Astrocyte (in vitro differentiated cells and primary cell): Measurements from ENCODE around the gene COX19. TPM values are rescaled to one million over a fixed set of nuclear protein-coding genes. Genes with fewer than 3 reads are reported as not detected.

Source experiments
- DNase-seq: peaks from one replicate; pipeline ENCODE4 v3.0.0-alpha.2; 2010; ENCODE audit warnings: low read depth
- FAIRE-seq: peaks from 2 replicates; lab custom pipeline; 2011; peaks lifted over from hg19 to GRCh38; lab: Jason Lieb, UNC
- H2AFZ ChIP-seq: 2 replicates; pipeline ENCODE4 v1.6.0; 2012; ENCODE audit warnings: low read depth, low read length, inconsistent platforms
- H3K27ac ChIP-seq: 2 replicates; pipeline ENCODE4 v1.5.1; 2011; ENCODE audit warnings: low read depth, low read length, inconsistent platforms
- H3K27me3 ChIP-seq: 2 replicates; pipeline ENCODE4 v1.6.0; 2011; ENCODE audit warnings: low read length, inconsistent platforms; ENCODE audit not compliant: insufficient read depth
- H3K36me3 ChIP-seq: 2 replicates; pipeline ENCODE4 v1.5.1; 2011; ENCODE audit warnings: low read length, inconsistent platforms; ENCODE audit not compliant: insufficient read depth
- H3K4me1 ChIP-seq: 2 replicates; pipeline ENCODE4 v1.5.1; 2011; ENCODE audit warnings: low read length, inconsistent platforms; ENCODE audit not compliant: insufficient read depth
- H3K4me2 ChIP-seq: 2 replicates; pipeline ENCODE4 v1.6.0; 2012; ENCODE audit warnings: low read length, inconsistent platforms
- H3K4me3 ChIP-seq: 2 replicates; pipeline ENCODE4 v1.5.1; 2011; ENCODE audit warnings: low read depth, mild to moderate bottlenecking, low read length, inconsistent platforms; ENCODE audit not compliant: insufficient read depth
- H3K79me2 ChIP-seq: 2 replicates; pipeline ENCODE4 v1.6.0; 2012; ENCODE audit warnings: mild to moderate bottlenecking, low read length, inconsistent platforms; ENCODE audit not compliant: insufficient read depth
- H3K9ac ChIP-seq: 2 replicates; pipeline ENCODE4 v1.6.0; 2012; ENCODE audit warnings: mild to moderate bottlenecking, low read length, inconsistent platforms
- H3K9me3 ChIP-seq: 2 replicates; pipeline ENCODE4 v1.5.1; 2012; ENCODE audit warnings: low read depth, mild to moderate bottlenecking, low read length, inconsistent platforms; ENCODE audit not compliant: insufficient read depth
- H4K20me1 ChIP-seq: 2 replicates; pipeline ENCODE4 v1.6.0; 2012; ENCODE audit warnings: low read length, inconsistent platforms; ENCODE audit not compliant: insufficient read depth
- H3K27ac Mint-ChIP-seq: one replicate; pipeline ENCODE4 v1.8.0; 2021; ENCODE audit warnings: mild to moderate bottlenecking, mixed read lengths; ENCODE audit not compliant: unreplicated experiment
- H3K27me3 Mint-ChIP-seq: one replicate; pipeline ENCODE4 v1.8.0; 2021; ENCODE audit warnings: low read depth, mixed read lengths; ENCODE audit not compliant: unreplicated experiment
- H3K36me3 Mint-ChIP-seq: one replicate; pipeline ENCODE4 v1.8.0; 2021; ENCODE audit warnings: low read depth, mixed read lengths; ENCODE audit not compliant: unreplicated experiment
- H3K4me1 Mint-ChIP-seq: one replicate; pipeline ENCODE4 v1.8.0; 2021; ENCODE audit warnings: low read depth, mixed read lengths; ENCODE audit not compliant: unreplicated experiment
- H3K4me3 Mint-ChIP-seq: one replicate; pipeline ENCODE4 v1.8.0; 2021; ENCODE audit warnings: mild to moderate bottlenecking, moderate library complexity, mixed read lengths; ENCODE audit not compliant: unreplicated experiment
- H3K9me3 Mint-ChIP-seq: one replicate; pipeline ENCODE4 v1.8.0; 2021; ENCODE audit warnings: mild to moderate bottlenecking, mixed read lengths; ENCODE audit not compliant: unreplicated experiment
- CTCF ChIP-seq: IDR thresholded peaks from 2 replicates; pipeline ENCODE4 v1.5.1; 2011; ENCODE audit warnings: low read depth, mild to moderate bottlenecking, inconsistent platforms, low read length, moderate library complexity; ENCODE audit not compliant: insufficient read depth
- EZH2 ChIP-seq: IDR thresholded peaks from 2 replicates; pipeline ENCODE4 v1.6.1; 2012; ENCODE audit warnings: mild to moderate bottlenecking, low read length, inconsistent platforms; ENCODE audit not compliant: insufficient read depth
- total RNA-seq: library from RNA; stranded (reverse); gene quantifications from 2 replicates; pipeline ENCODE4 v1.2.1, GENCODE V29; 2021

The COX19 gene
- total RNA-seq, 1 donor from 2014 or later = 13.4 TPM

- Histone ChIP-seq H3K79me2 (peaks cover 31% of the 10 kb centered on the region), H3K4me3 (no peak overlapping the region), H3K9me3 (no peaks in the 10 kb centered on the region), H4K20me1 (peaks cover 56% of the 10 kb centered on the region), H3K27me3 (no peaks in the 10 kb centered on the region), H3K4me2 (no peak overlapping the region), H3K27ac (no peak overlapping the region), H2AFZ (no peak overlapping the region), H3K9ac (no peak overlapping the region), H3K36me3 (peaks cover 20% of the 10 kb centered on the region), H3K4me1 (no peaks in the 10 kb centered on the region)
- Mint-ChIP-seq H3K4me1 (peaks cover 6% of the 10 kb centered on the region), H3K27me3 (no peaks in the 10 kb centered on the region), H3K27ac (no peak overlapping the region), H3K4me3 (no peak overlapping the region), H3K9me3 (no peaks in the 10 kb centered on the region), H3K36me3 (peaks cover 11% of the 10 kb centered on the region)
- no peak for FAIRE-seq
- no peak for DNase-seq
- TF ChIP-seq EZH2 (no peak), CTCF (no peak)
Measured at GRCh38 chr7:967361-968082, 7.8 kb downstream of the COX19 start.

DNA sequence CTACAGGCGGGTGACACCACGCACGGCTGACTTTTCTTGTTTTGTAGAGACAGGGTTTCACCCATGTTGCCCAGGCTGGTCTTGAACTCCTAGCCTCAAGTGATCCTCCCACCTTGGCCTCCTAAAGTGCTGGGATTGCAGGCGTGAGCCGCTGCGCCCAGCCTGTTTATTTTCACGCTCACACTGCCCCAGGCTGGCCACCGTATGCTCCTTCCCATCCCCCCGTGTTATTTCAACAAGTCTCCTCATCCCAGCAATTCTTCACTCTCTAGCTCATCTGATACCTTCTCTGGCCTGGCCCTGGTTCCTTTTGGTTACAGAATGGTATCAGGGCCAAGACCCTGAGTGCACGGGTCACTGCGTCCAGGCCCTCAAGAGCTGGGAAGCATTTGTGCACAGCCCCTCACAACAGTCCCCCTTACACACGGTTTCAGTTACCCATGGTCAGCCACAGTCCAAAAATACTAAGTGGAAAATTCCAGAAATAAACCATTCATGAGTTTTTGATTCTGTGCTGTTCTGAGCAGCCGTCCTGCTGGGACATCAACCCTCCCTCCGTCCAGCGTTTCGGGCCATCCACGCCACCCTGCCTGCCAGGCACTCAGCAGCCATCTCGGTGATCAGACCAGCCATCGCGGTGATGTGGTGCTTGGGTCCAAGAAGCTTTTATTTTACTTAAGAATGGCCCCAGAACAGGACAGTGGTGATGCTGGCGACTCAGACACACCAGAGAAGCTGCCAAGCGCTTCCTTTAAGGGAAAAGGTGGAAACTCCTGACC is 8.9 kb downstream of the COX19 start:
- peaks cover 13% of the 10 kb centered on the region for H3K36me3 ChIP-seq
- H3K27me3 ChIP-seq = no peaks in the 10 kb centered on the region
- peaks cover 23% of the 10 kb centered on the region for H3K79me2 ChIP-seq
- DNase-seq = no peak
- H3K9me3 ChIP-seq = no peaks in the 10 kb centered on the region
- Mint-ChIP-seq H3K4me1 (peaks cover 6% of the 10 kb centered on the region), H3K4me3 (no peak overlapping the region), H3K27me3 (no peaks in the 10 kb centered on the region), H3K36me3 (peaks cover 13% of the 10 kb centered on the region), H3K9me3 (no peaks in the 10 kb centered on the region), H3K27ac (no peak overlapping the region)
- H3K4me2 ChIP-seq = no peak overlapping the region
- H3K9ac ChIP-seq = no peak overlapping the region
- peaks cover 48% of the 10 kb centered on the region for H4K20me1 ChIP-seq
- no peak for FAIRE-seq
- no peak overlapping the region for H3K27ac ChIP-seq
- no peak overlapping the region for H2AFZ ChIP-seq
- no peak overlapping the region for H3K4me3 ChIP-seq
- H3K4me1 ChIP-seq = no peaks in the 10 kb centered on the region
- no peak for TF ChIP-seq EZH2
- TF ChIP-seq CTCF = no peak
